Amniotic stem cell (primary cell): ENCODE results near the gene EDC3.
"Not testable (repeated sequence)": the region's sequence is repeated elsewhere in the genome, so short reads cannot be mapped to it uniquely, and the experiment has no call there.

Source experiments
- DNase-seq: peaks from one replicate; lab custom pipeline; 2025; lab: John Stamatoyannopoulos, UW

Gene EDC3

GRCh38 chr15:74709892-74710291 is 14.1 kb upstream of the EDC3 start:
- DNase-seq, result no peak

- no peak for DNase-seq
Observed at GRCh38 chr15:74709011-74709410, 13.2 kb upstream of the EDC3 start.

GRCh38 chr15:74696808-74697207 is 984 bp upstream of the EDC3 start:
- no peak for DNase-seq

- no peak for DNase-seq
Observed at GRCh38 chr15:74696398-74696729, 540 bp upstream of the EDC3 start.

GRCh38 chr15:74692327-74692726 is 3.5 kb downstream of the EDC3 start:
- DNase-seq, result no peak

- no peak for DNase-seq
Observed at GRCh38 chr15:74683758-74684157, 12.1 kb downstream of the EDC3 start.

- no peak for DNase-seq
Observed at GRCh38 chr15:74682954-74683353, 12.9 kb downstream of the EDC3 start.

GRCh38 chr15:74680456-74680855 is 15.4 kb downstream of the EDC3 start:
- no peak for DNase-seq

GRCh38 chr15:74676801-74677200 is 19.0 kb downstream of the EDC3 start:
- DNase-seq, result no peak

GRCh38 chr15:74674161-74674560 is 21.7 kb downstream of the EDC3 start:
- DNase-seq, result no peak

GRCh38 chr15:74669627-74670026 is 26.2 kb downstream of the EDC3 start:
- DNase-seq, result no peak

GRCh38 chr15:74667975-74668374 is 27.8 kb downstream of the EDC3 start:
- no peak for DNase-seq

GRCh38 chr15:74664670-74665069 is 31.2 kb downstream of the EDC3 start:
- DNase-seq, result no peak

GRCh38 chr15:74664028-74664616 is 31.7 kb downstream of the EDC3 start:
- no peak for DNase-seq

- no peak for DNase-seq
Observed at GRCh38 chr15:74663303-74664027, 32.4 kb downstream of the EDC3 start.

- DNase-seq, result no peak
Observed at GRCh38 chr15:74662064-74662860, 33.6 kb downstream of the EDC3 start.

GRCh38 chr15:74661280-74661679 is 34.5 kb downstream of the EDC3 start:
- not testable (repeated sequence) for DNase-seq

GRCh38 chr15:74657846-74658245 is 38.0 kb downstream of the EDC3 start:
- no peak for DNase-seq

GRCh38 chr15:74656935-74657535 is 38.8 kb downstream of the EDC3 start:
- DNase-seq, result no peak

- DNase-seq, result no peak
Observed at GRCh38 chr15:74655424-74655823, 40.4 kb downstream of the EDC3 start.

- DNase-seq, result peak; percentile 15
Observed at GRCh38 chr15:74653426-74654102, 42.3 kb downstream of the EDC3 start.

- no peak for DNase-seq
Observed at GRCh38 chr15:74651242-74651741, 44.5 kb downstream of the EDC3 start.
